Mucosa of rectum (tissue), 2 donors: ENCODE results near the gene SLC45A3.
"Not testable (repeated sequence)": the region's sequence is repeated elsewhere in the genome, so short reads cannot be mapped to it uniquely, and the experiment has no call there.

Experiments
- H3K27ac ChIP-seq, 2 donors: one replicate each; pipeline ENCODE4 v1.7.0; 2013; ENCODE audit warnings: inconsistent platforms in 2 of 2, low read depth in 2 of 2, low read length in 2 of 2
- H3K27me3 ChIP-seq, 2 donors: one replicate each; pipeline ENCODE4 v1.7.0; 2013; ENCODE audit warnings: low read length in 2 of 2; ENCODE audit not compliant: control insufficient read depth in 2 of 2, insufficient read depth in 2 of 2
- H3K36me3 ChIP-seq, 2 donors: one replicate each; pipeline ENCODE4 v1.7.0; 2013; ENCODE audit warnings: low read length in 2 of 2; ENCODE audit not compliant: control insufficient read depth in 2 of 2, insufficient read depth in 2 of 2
- H3K4me1 ChIP-seq, 2 donors: one replicate each; pipeline ENCODE4 v1.7.0; 2013; ENCODE audit warnings: low read length in 2 of 2, mild to moderate bottlenecking in 1 of 2; ENCODE audit not compliant: control insufficient read depth in 2 of 2, insufficient read depth in 2 of 2
- H3K4me3 ChIP-seq, 2 donors: one replicate each; pipeline ENCODE4 v1.7.0; 2013; ENCODE audit warnings: low read length in 2 of 2
- H3K9ac ChIP-seq, 2 donors: one replicate each; pipeline ENCODE4 v1.7.0; 2013; ENCODE audit warnings: low read length in 2 of 2, low read depth in 1 of 2, mild to moderate bottlenecking in 1 of 2
- H3K9me3 ChIP-seq, 2 donors: one replicate each; pipeline ENCODE4 v1.7.0; 2013; ENCODE audit warnings: low read length in 2 of 2; ENCODE audit not compliant: control insufficient read depth in 2 of 2
- donor health status: healthy.
- donor health status: Normal muscosa, but diverticular disease.

Gene SLC45A3

GRCh38 chr1:205637854-205638468, 42.3 kb downstream of the SLC45A3 start:
- H3K27ac ChIP-seq, result no peak overlapping the region
- no peaks in the 10 kb centered on the region for H3K9me3 ChIP-seq
- no peak overlapping the region for H3K4me3 ChIP-seq
- H3K27me3 ChIP-seq, result no peaks in the 10 kb centered on the region
- no peaks in the 10 kb centered on the region for H3K4me1 ChIP-seq
- H3K9ac ChIP-seq, result no peak overlapping the region
- H3K36me3 ChIP-seq, result no peaks in the 10 kb centered on the region

- Histone ChIP-seq H3K4me1 (peaks cover 5 to 6% of the 10 kb centered on the region in 2 donors), H3K4me3 (no peak overlapping the region), H3K9ac (no peak overlapping the region), H3K27me3 (no peaks in the 10 kb centered on the region), H3K9me3 (no peaks in the 10 kb centered on the region), H3K36me3 (no peaks in the 10 kb centered on the region), H3K27ac (no peak overlapping the region)
These were observed 43.6 kb downstream of the SLC45A3 start for GRCh38 chr1:205636732-205637131.

GRCh38 chr1:205636138-205636530, 44.2 kb downstream of the SLC45A3 start:
- H3K4me1 ChIP-seq, H3K36me3 ChIP-seq, H3K27ac ChIP-seq, H3K9me3 ChIP-seq, H3K27me3 ChIP-seq, H3K4me3 ChIP-seq, H3K9ac ChIP-seq: not testable (repeated sequence)

- Histone ChIP-seq H3K36me3 (no peaks in the 10 kb centered on the region), H3K27ac (no peak overlapping the region), H3K4me3 (no peak overlapping the region), H3K9ac (no peak overlapping the region), H3K4me1 (peaks cover 16 to 17% of the 10 kb centered on the region in 2 donors), H3K27me3 (no peaks in the 10 kb centered on the region), H3K9me3 (no peaks in the 10 kb centered on the region)
These were observed 46.8 kb downstream of the SLC45A3 start for GRCh38 chr1:205633421-205633976.

GRCh38 chr1:205632669-205633169, 47.6 kb downstream of the SLC45A3 start:
- no peaks in the 10 kb centered on the region for H3K27me3 ChIP-seq
- peaks cover 16 to 18% of the 10 kb centered on the region in 2 donors for H3K4me1 ChIP-seq
- peak overlapping the region; percentile 89 to 91 for H3K9ac ChIP-seq
- peak overlapping the region; percentile 95 to 97 for H3K27ac ChIP-seq
- peaks cover 0 to 6% of the 10 kb centered on the region in 2 donors for H3K36me3 ChIP-seq
- no peaks in the 10 kb centered on the region for H3K9me3 ChIP-seq
- peak overlapping the region; percentile 83 to 84 for H3K4me3 ChIP-seq

- Histone ChIP-seq H3K9me3 (no peaks in the 10 kb centered on the region), H3K9ac (peak within 1 kb of the TSS; percentile 89 to 91), H3K27ac (peak within 1 kb of the TSS; percentile 95 to 97), H3K4me1 (peaks cover 16 to 18% of the 10 kb centered on the region in 2 donors), H3K27me3 (no peaks in the 10 kb centered on the region), H3K4me3 (peak within 1 kb of the TSS; percentile 84 to 89), H3K36me3 (peaks cover 0 to 6% of the 10 kb centered on the region in 2 donors)
These were observed 48.3 kb downstream of the SLC45A3 start, which contains the start of gene ELK4 for GRCh38 chr1:205631768-205632668. Gene ELK4 (minus strand): TSS chr1:205632011. CDS start chr1:205623882, 8,129 bp downstream.

- Histone ChIP-seq H3K27me3 (no peaks in the 10 kb centered on the region), H3K4me3 (peak overlapping the region; percentile 84 to 89), H3K4me1 (peaks cover 18 to 19% of the 10 kb centered on the region in 2 donors), H3K36me3 (peaks cover 0 to 6% of the 10 kb centered on the region in 2 donors), H3K9ac (peak overlapping the region; percentile 83 to 91), H3K27ac (peak overlapping the region; percentile 95 to 97), H3K9me3 (no peaks in the 10 kb centered on the region)
These were observed 49.1 kb downstream of the SLC45A3 start for GRCh38 chr1:205631010-205631767.

- H3K36me3 ChIP-seq, result peaks cover 0 to 6% of the 10 kb centered on the region in 2 donors
- no peaks in the 10 kb centered on the region for H3K27me3 ChIP-seq
- H3K9me3 ChIP-seq, result no peaks in the 10 kb centered on the region
- H3K9ac ChIP-seq, result peak overlapping the region; percentile 83 to 91
- peak overlapping the region; percentile 84 to 89 for H3K4me3 ChIP-seq
- peak overlapping the region; percentile 95 to 97 for H3K27ac ChIP-seq
- H3K4me1 ChIP-seq, result peaks cover 18 to 22% of the 10 kb centered on the region in 2 donors
These were observed 49.7 kb downstream of the SLC45A3 start for GRCh38 chr1:205630651-205631009.

- peaks cover 18 to 22% of the 10 kb centered on the region in 2 donors for H3K4me1 ChIP-seq
- no peaks in the 10 kb centered on the region for H3K27me3 ChIP-seq
- peak overlapping the region; percentile 84 to 89 for H3K4me3 ChIP-seq
- peak overlapping the region; percentile 95 to 97 for H3K27ac ChIP-seq
- no peaks in the 10 kb centered on the region for H3K9me3 ChIP-seq
- peak overlapping the region; percentile 83 to 91 for H3K9ac ChIP-seq
- H3K36me3 ChIP-seq, result peaks cover 0 to 6% of the 10 kb centered on the region in 2 donors
These were observed 50.1 kb downstream of the SLC45A3 start for GRCh38 chr1:205630241-205630640.
